ENCODE results near the gene SAP130.
A peak's percentile ranks its signal among the peaks of the same experiment; 100 is the strongest.
"Not testable (repeated sequence)": the region's sequence is repeated elsewhere in the genome, so short reads cannot be mapped to it uniquely, and the experiment has no call there.

SAP130 gene

DNA sequence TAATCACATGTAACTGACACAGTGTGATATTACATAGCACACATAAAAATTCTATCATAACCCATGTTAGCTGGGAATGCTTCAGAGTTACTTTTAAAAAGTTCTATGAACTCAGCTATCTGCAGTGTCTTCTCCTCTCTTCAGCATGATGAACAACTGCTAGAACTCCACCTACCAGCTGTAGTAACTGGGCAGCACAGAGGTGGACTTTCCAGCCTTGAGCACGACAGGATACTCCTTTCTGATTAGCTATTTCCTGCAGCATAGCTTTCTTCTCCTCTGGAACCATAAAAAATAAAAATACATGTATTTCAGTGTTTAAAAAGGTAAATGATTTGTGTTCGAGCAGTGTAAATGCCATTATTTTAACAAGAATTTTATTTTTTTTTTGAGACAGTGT, 82.6 kb downstream of the SAP130 start:
- H3K36me3 Mint-ChIP-seq, result peaks cover 94% of the 10 kb centered on the region
- DNase-seq (ENCODE audit: low spot score in 2 of 2), result no peak
- H3K4me1 Mint-ChIP-seq, result no peaks in the 10 kb centered on the region
- no peak overlapping the region for H3K27ac Mint-ChIP-seq
- ATAC-seq, result no peak
- H3K4me3 Mint-ChIP-seq, result no peak overlapping the region
- H3K9me3 Mint-ChIP-seq, result no peaks in the 10 kb centered on the region

- Mint-ChIP-seq H3K27ac (no peak overlapping the region), H3K36me3 (peaks cover 73% of the 10 kb centered on the region)
- no peak for DNase-seq (ENCODE audit: low spot score in 2 of 2)
These were observed 84.7 kb downstream of the SAP130 start for GRCh38 chr2:127943186-127943585.

DNA sequence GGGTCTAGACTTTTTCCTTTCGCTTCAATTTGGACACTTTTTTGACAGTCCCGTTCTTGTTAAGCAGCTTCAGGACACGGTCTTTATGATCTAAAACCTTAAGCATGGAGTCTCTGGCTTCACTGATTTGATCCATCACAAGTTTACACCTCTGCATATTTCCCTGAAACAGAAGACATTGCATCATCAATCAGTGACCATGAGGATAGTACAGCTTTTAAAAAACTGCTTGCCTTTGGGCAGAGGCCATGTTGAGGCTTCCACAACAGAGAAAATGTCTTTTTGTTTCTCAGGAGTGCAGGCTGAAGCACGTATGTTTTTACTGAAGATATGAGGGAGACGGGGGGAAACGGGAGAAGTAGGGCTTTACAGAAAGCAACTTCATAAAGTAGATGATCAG, 85.9 kb downstream of the SAP130 start:
- no peak for DNase-seq (ENCODE audit: low spot score in 2 of 2)
- no peak overlapping the region for H3K4me3 Mint-ChIP-seq
- no peaks in the 10 kb centered on the region for H3K4me1 Mint-ChIP-seq
- no peak overlapping the region for H3K27ac Mint-ChIP-seq
- peaks cover 61% of the 10 kb centered on the region for H3K36me3 Mint-ChIP-seq
- ATAC-seq, result no peak
- H3K9me3 Mint-ChIP-seq, result no peaks in the 10 kb centered on the region

More at GRCh38 chr2:127943186-127943585, 84.7 kb downstream of the SAP130 start:
- no peak overlapping the region for H3K4me3 Mint-ChIP-seq
- no peaks in the 10 kb centered on the region for H3K4me1 Mint-ChIP-seq
- H3K9me3 Mint-ChIP-seq, result no peaks in the 10 kb centered on the region
- ATAC-seq, result no peak

DNA sequence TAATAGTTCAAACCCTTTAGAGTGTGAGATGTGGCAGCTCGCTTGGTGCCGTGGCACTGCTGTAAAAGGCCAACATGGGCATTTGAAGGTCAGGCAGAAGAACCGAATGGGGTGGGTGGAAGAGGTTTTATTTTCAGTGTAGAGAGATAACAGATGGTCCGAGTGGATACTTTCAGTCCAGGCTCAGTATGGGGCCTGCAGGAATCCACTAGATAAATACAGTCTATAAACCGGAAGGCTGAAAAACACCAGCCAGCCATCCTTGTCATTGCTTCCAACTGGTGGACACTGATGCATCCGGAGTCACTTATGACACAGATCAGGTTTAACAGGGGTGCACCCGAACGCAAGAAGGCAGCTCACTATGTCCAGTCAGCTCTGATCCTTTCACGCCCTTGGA, 86.4 kb downstream of the SAP130 start:
- Mint-ChIP-seq H3K4me3 (no peak overlapping the region), H3K36me3 (peaks cover 56% of the 10 kb centered on the region), H3K4me1 (no peaks in the 10 kb centered on the region), H3K27ac (peak overlapping the region; percentile 11), H3K9me3 (no peaks in the 10 kb centered on the region)
- DNase-seq (ENCODE audit: low spot score in 2 of 2) (no peak), ATAC-seq (no peak)

DNA sequence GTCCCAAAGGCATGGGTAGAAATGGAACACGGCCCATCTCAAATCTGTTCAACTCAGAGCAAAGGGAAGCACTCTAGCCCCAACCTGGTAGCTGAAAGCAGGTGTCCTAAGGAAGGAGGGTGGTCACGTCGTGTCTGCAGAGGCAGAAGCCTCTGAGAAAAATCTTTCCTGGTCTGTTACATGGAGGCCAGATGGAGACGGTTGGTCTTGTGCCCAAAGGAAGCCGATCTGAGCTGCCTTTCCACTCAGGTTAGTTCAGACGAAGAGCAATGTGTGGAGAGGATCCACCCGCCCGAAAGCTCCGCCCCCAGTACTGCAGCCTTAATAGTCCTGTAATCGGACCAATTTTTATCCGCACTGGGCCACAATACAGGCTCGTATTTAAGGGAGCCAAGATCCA, 87.2 kb downstream of the SAP130 start:
- peak overlapping the region; percentile 46 for H3K27ac Mint-ChIP-seq
- H3K36me3 Mint-ChIP-seq, result peaks cover 48% of the 10 kb centered on the region
- DNase-seq (ENCODE audit: low spot score in 2 of 2) (no peak), ATAC-seq (no peak)
- H3K4me3 Mint-ChIP-seq, result no peak overlapping the region
- no peaks in the 10 kb centered on the region for H3K4me1 Mint-ChIP-seq
- no peaks in the 10 kb centered on the region for H3K9me3 Mint-ChIP-seq

DNA sequence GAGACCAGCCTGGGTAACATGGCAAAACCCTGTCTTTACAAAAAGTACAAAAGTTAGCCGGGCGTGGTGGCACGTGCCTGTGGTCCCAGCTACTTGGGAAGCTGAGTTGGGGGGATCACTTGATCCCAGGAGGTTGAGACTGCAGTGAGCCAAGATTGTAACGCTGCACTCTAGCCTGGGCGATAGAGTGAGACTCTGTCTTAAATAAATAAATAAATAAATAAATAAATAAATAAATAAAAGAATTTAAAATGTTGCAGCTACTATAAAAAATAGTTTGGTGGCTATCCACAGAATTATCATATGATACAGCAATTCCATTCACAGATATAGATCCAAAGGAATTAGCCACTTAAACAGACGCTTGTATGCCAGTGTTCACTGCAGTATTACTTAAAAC, 92.5 kb downstream of the SAP130 start:
- Mint-ChIP-seq H3K4me1 (no peaks in the 10 kb centered on the region), H3K36me3 (no peaks in the 10 kb centered on the region), H3K9me3 (no peaks in the 10 kb centered on the region), H3K4me3 (no peak overlapping the region), H3K27ac (no peak overlapping the region)
- DNase-seq (ENCODE audit: low spot score in 2 of 2) (no peak), ATAC-seq (no peak)

DNA sequence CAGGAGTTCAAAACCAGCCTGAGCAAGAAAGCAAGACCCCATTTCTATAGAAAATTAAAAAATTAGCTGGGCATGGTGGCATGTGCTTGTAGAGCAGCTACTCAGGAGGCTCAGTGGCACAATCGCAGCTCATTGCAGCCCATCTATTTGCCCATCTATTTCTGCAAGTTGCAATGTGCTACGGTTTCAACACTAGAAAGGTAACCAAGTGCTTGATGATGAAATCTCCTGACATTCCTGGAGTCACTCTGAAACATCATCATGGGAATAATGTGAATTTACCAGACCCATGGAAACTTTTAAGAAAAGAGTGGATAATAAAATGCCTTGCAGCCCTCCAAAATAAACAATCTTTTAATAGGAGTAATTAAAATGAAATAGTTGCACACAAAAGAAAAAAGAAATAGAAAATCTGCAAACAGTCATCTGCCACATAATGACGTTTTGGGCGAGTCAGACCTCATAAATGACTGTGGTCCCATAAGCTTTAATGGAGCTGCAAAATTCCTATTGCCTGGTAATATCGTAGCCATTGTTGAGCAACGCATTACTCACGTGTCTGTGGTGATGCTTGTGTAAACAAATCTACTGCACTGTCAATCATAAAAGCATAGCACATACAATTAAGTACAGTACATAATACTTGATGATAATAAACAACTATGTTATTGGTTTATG, 95.5 kb downstream of the SAP130 start:
- Mint-ChIP-seq H3K9me3 (no peaks in the 10 kb centered on the region), H3K36me3 (no peaks in the 10 kb centered on the region), H3K4me1 (no peaks in the 10 kb centered on the region), H3K4me3 (no peak overlapping the region), H3K27ac (no peak overlapping the region)
- no peak for ATAC-seq
- DNase-seq (ENCODE audit: low spot score in 2 of 2), result no peak

DNA sequence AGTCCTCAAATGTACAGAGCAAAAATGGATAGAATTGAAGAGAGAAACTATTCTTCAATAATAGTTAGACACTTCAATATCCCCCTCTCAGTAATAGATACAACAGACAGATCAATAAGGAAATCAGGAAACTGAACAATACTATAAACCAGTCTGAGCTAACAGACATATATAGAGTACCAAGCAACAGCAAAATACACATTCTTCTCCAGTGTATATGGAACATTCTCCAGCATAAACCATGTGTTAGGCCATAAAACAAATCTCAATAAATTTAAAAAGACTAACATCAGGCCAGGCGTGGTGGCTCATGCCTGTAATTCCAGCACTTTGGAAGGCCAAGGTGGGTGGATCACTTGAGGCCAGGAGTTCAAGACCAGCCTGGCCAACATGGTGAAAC, 98.4 kb downstream of the SAP130 start:
- no peaks in the 10 kb centered on the region for H3K9me3 Mint-ChIP-seq
- H3K36me3 Mint-ChIP-seq, result no peaks in the 10 kb centered on the region
- H3K4me3 Mint-ChIP-seq, result no peak overlapping the region
- ATAC-seq (no peak), DNase-seq (ENCODE audit: low spot score in 2 of 2) (no peak)
- no peaks in the 10 kb centered on the region for H3K4me1 Mint-ChIP-seq
- no peak overlapping the region for H3K27ac Mint-ChIP-seq

GRCh38 chr2:127927384-127927783, 100.5 kb downstream of the SAP130 start:
- no peak overlapping the region for H3K27ac Mint-ChIP-seq

GRCh38 chr2:127917916-127918315, 109.9 kb downstream of the SAP130 start:
- no peaks in the 10 kb centered on the region for H3K9me3 Mint-ChIP-seq
- no peak overlapping the region for H3K4me3 Mint-ChIP-seq
- H3K36me3 Mint-ChIP-seq, result no peaks in the 10 kb centered on the region
- ATAC-seq, result no peak
- DNase-seq (ENCODE audit: low spot score in 2 of 2), result no peak
- no peak overlapping the region for H3K27ac Mint-ChIP-seq
- no peaks in the 10 kb centered on the region for H3K4me1 Mint-ChIP-seq

More at GRCh38 chr2:127927384-127927783, 100.5 kb downstream of the SAP130 start:
- H3K36me3 Mint-ChIP-seq, result no peaks in the 10 kb centered on the region
- no peaks in the 10 kb centered on the region for H3K4me1 Mint-ChIP-seq
- no peak overlapping the region for H3K4me3 Mint-ChIP-seq
- ATAC-seq, result no peak
- H3K9me3 Mint-ChIP-seq, result no peaks in the 10 kb centered on the region
- no peak for DNase-seq (ENCODE audit: low spot score in 2 of 2)

GRCh38 chr2:127913808-127914457, 113.9 kb downstream of the SAP130 start:
- H3K36me3 Mint-ChIP-seq, result no peaks in the 10 kb centered on the region
- no peak overlapping the region for H3K4me3 Mint-ChIP-seq
- H3K4me1 Mint-ChIP-seq, result no peaks in the 10 kb centered on the region
- DNase-seq (ENCODE audit: low spot score in 2 of 2) (no peak), ATAC-seq (no peak)
- H3K27ac Mint-ChIP-seq, result no peak overlapping the region
- no peaks in the 10 kb centered on the region for H3K9me3 Mint-ChIP-seq

- Mint-ChIP-seq H3K27ac (no peak overlapping the region), H3K4me1 (no peaks in the 10 kb centered on the region), H3K4me3 (no peak overlapping the region), H3K9me3 (no peaks in the 10 kb centered on the region), H3K36me3 (no peaks in the 10 kb centered on the region)
- ATAC-seq, result no peak
- no peak for DNase-seq (ENCODE audit: low spot score in 2 of 2)
These were observed 116.1 kb downstream of the SAP130 start for GRCh38 chr2:127911737-127912136.

GRCh38 chr2:127910415-127910814, 117.4 kb downstream of the SAP130 start:
- Mint-ChIP-seq H3K27ac (no peak overlapping the region), H3K4me3 (no peak overlapping the region), H3K4me1 (no peaks in the 10 kb centered on the region), H3K36me3 (no peaks in the 10 kb centered on the region), H3K9me3 (no peaks in the 10 kb centered on the region)
- DNase-seq (ENCODE audit: low spot score in 2 of 2), result no peak
- no peak for ATAC-seq

DNA sequence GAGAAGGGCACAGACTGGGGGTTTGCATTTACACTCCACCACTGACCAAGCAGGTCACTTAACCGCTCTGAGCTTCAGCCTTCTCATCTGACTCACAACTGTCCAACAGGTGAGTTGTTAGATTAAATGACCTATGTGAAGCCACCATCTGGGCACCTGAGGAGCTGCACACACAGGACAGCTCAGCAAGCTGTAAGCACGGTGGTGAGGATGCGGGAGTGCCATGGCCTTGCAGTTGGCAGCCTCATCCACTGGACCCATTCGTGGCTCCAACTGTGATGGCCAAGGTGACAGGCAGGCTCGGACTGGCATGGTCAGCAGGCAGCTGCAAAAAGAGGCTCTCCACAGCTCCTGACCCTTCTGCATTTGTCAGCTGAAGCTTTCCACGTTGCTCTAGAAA, 118.8 kb downstream of the SAP130 start:
- DNase-seq (ENCODE audit: low spot score in 2 of 2) (no peak), ATAC-seq (no peak)
- Mint-ChIP-seq H3K27ac (no peak overlapping the region), H3K4me3 (no peak overlapping the region), H3K9me3 (no peaks in the 10 kb centered on the region), H3K36me3 (no peaks in the 10 kb centered on the region), H3K4me1 (no peaks in the 10 kb centered on the region)

GRCh38 chr2:127907733-127908400, 120.0 kb downstream of the SAP130 start:
- H3K4me3 Mint-ChIP-seq; H3K4me1 Mint-ChIP-seq; H3K9me3 Mint-ChIP-seq; H3K36me3 Mint-ChIP-seq; ATAC-seq; DNase-seq (ENCODE audit: low spot score in 2 of 2); H3K27ac Mint-ChIP-seq: not testable (repeated sequence)

All from stimulated activated effector memory CD8-positive, alpha-beta T cell treated with anti-CD3 and anti-CD28 coated beads, Interleukin-12 subunit alpha, Interleukin-12 subunit beta, amount 100 ng/mL, for 72 hours (primary cell).